GM19043 (cell line): Measurements from ENCODE around the gene DLGAP5.

Experiments
- ATAC-seq: cut with Tn5 transposase; IDR thresholded peaks from one replicate; pipeline ENCODE4 v1.9.1; 2021; ENCODE audit warnings: low read depth; ENCODE audit not compliant: unreplicated experiment

Gene DLGAP5

GRCh38 chr14:55130196-55130550 is 61.2 kb downstream of the DLGAP5 start:
- no peak for ATAC-seq

- ATAC-seq, result peak; percentile 52
Observed at GRCh38 chr14:55129428-55130195, 61.8 kb downstream of the DLGAP5 start.

- peak; percentile 57 for ATAC-seq
Observed at GRCh38 chr14:55129086-55129427, 62.3 kb downstream of the DLGAP5 start, which contains the start of gene LGALS3. Gene LGALS3 (plus strand): TSS chr14:55129252. CDS start chr14:55137374, 8,122 bp downstream.

GRCh38 chr14:55128386-55129085 is 62.8 kb downstream of the DLGAP5 start:
- no peak for ATAC-seq

DNA sequence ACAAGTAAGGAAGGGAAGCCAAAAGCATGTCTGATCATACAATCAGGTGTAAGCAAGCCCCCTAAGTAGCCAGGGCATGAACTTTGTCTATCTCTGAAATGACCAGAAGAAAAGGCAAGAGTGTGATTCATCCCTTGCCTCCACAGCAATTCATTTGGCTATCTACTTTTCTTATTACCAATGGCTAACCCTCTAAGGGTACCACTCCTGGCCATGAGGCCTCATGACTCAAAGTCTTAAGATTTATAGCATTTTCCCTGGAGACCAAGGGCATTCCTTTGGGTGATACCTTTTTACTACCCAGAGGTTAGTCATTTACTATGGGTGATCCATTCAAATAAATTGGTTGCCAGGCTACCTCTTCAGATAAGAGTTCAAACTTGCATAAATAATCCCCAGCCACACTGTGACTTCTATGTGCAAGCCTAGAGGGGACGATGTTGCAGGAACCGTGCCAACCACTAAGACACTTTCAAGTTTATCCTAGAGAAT is 63.9 kb downstream of the DLGAP5 start:
- ATAC-seq, result no peak

GRCh38 chr14:55126932-55127459 is 64.4 kb downstream of the DLGAP5 start:
- ATAC-seq, result no peak

- no peak for ATAC-seq
Observed at GRCh38 chr14:55126034-55126433, 65.4 kb downstream of the DLGAP5 start.

- no peak for ATAC-seq
Observed at GRCh38 chr14:55125403-55125802, 66.0 kb downstream of the DLGAP5 start.

GRCh38 chr14:55124774-55125386 is 66.5 kb downstream of the DLGAP5 start:
- no peak for ATAC-seq

- no peak for ATAC-seq
Observed at GRCh38 chr14:55123852-55124639, 67.3 kb downstream of the DLGAP5 start.

GRCh38 chr14:55123101-55123500 is 68.3 kb downstream of the DLGAP5 start:
- ATAC-seq, result no peak

GRCh38 chr14:55122440-55122986 is 68.9 kb downstream of the DLGAP5 start:
- ATAC-seq, result no peak

DNA sequence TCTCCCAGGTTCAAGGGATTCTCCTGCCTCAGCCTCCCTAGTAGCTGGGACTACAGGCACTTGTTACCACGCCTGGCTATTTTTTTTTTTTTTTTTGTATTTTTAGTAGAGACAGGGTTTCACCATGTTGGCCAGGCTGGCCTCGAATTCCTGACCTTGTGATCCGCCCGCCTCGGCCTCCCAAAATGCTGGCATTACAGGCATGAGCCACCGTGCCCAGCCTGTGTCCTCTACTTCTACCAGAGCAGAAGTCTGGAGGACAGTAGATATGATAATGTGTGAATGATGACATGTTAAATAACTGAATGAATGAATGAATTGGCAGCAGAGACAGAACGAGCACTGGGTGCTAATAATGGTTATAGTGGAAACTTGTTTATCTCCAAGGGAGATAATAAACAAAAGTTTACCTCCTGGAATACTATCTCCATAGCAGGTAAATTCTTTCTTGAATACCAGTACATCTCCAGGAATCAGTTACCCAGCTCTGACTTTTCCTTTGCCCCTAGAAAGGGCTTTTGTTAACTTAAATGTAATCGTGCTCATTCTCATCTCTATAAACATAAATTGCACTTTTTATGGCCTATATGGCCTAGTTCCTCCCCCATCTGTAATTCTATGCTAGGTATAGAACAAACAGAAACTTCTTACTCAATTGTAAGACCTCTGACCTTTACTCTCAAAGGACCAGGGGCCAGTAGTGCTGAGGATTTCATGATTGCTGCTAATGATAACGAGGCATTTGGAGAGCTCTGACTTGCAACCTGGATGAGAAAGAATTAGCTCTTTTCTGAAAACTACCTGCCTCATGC is 69.6 kb downstream of the DLGAP5 start:
- ATAC-seq, result no peak

DNA sequence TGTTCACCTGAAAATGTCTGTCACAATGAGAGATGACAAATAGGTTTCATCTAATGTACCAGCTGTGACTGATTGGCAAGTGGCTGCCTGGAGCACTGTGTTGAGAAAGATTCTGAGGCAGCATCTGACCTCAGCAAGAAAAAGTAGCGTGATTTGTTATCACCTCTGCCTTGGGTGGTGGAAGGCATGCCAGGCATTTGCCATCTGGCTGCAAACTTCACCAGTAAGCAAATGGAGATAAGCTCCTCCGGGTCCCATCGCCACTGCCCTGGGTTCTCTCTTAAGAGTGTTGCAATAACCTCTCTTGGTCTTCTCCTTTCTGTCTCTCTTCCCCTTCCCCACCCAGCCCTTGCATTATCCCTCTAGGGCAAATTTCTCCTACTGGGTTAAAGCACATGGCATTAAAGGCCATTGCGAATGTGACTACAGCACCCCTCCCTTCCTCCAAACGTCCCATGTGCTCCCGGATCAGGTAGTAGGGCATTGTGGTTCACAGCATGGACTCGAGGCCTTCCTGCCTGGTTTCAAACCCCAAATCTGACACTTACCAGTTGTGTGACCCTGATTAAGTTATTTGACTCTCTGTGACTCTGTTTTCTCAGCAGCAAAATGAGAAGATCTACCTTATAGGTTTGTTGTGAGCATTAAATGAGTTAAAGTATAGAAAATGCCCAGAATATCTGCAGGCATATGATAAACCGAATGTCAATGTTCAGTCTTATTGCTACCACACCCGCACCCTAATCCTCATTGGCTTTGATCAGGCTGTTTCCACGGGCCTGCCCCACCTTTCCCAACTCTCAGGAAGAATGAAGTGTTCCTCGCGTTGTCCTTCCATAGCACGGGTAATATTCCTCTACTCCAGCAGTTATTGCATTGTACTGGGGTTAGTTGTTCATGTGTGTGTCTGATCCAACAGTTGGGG is 70.6 kb downstream of the DLGAP5 start:
- ATAC-seq, result no peak

DNA sequence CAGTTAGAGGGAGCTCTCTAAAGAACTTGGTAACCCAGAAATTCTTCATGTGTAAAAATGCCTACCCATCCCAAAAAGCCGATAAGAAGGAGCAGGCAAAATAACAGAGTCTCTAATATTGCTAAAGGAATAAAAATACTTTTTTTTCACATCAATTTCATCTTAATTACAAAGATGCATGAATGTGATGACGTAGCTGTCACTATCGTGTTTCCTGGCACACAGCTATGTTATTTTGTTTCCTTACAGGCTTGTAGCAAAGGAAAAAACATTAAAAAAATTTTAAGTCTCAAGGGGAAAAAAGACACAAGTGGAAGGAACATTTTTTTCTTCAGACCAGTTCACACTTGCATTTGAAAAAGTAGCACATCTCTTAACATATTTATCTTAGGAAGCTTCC is 72.6 kb downstream of the DLGAP5 start:
- no peak for ATAC-seq

DNA sequence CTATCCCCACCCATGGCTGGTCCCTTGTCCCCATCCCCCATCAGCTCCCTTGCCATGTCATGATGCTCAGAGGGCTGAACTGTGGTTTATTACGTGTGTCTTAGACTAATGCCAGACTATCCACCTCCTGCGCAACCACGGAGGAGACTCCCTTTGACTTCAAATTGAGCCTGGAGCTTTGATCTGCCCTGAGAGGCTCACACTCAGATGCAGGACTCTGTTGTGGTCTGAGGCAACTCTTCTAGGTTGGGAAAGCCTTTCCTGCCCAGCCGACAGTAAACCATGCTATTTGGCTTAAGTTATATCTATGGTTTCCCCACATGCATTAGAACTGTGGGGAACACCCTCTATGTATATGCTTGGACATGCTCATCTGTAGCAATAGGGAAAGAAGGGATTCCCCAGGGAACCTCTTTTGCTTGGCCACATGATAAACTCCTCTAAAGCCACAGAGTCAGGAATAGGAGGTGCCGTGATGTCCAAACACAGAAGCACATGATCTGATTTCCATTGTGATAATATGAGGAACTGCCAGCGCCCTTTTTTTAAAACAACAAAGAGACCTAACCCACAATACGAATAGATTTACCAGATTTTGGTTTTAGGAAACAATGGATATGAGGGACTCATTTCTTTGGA is 73.5 kb downstream of the DLGAP5 start:
- no peak for ATAC-seq

- ATAC-seq, result no peak
Observed at GRCh38 chr14:55116246-55117030, 74.9 kb downstream of the DLGAP5 start.
